ENCODE results near the gene MMP15. TPM values are rescaled to one million over a fixed set of nuclear protein-coding genes. Genes with fewer than 3 reads are reported as not detected.

Gene MMP15
- total and polyA plus RNA-seq, 2 of the 4 experiments (the other 2 are of a cell fraction), result 0.18 to 0.56 TPM

GRCh38 chr16:58039829-58040495 is 14.4 kb downstream of the MMP15 start:
- no peaks in the 10 kb centered on the region for H3K79me1 ChIP-seq (ENCODE audit: low read depth in 1 of 2, low read length in 2 of 2)
- H3K4ac ChIP-seq (ENCODE audit: low read depth, low read length), result no peak overlapping the region
- peaks cover 7% of the 10 kb centered on the region; the same call in 1 of the 2 replicates for H3K27me3 ChIP-seq (ENCODE audit: control insufficient read depth, insufficient read depth, low read length)
- no peak overlapping the region for H3K9ac ChIP-seq (ENCODE audit: low read depth, low read length)
- H2BK20ac ChIP-seq (ENCODE audit: low read depth, low read length), result no peak overlapping the region
- H3K56ac ChIP-seq (ENCODE audit: extremely low read depth, insufficient read depth, low read length), result no peak overlapping the region
- no peaks in the 10 kb centered on the region for H3K9me3 ChIP-seq (ENCODE audit: control insufficient read depth, insufficient read depth, low read length)
- no peak overlapping the region for H2BK5ac ChIP-seq (ENCODE audit: low read depth, low read length, poor library complexity, severe bottlenecking)
- H4K20me1 ChIP-seq (ENCODE audit: insufficient read depth, low read length), result no peaks in the 10 kb centered on the region
- no peaks in the 10 kb centered on the region for H3K36me3 ChIP-seq (ENCODE audit: control insufficient read depth, insufficient read depth, low read length)
- no peak overlapping the region for H4K8ac ChIP-seq (ENCODE audit: low read depth in 2 of 2, low read length in 2 of 2)
- no peaks in the 10 kb centered on the region; the same call in 1 of the 2 replicates for H3K9me1 ChIP-seq (ENCODE audit: insufficient read depth, low read length)
- dilution Hi-C loops (cut with HindIII; ENCODE audit: low sequenced_read_pairs, unreplicated experiment), result no loop called here
- no TSS peak for BruUV-seq (replicated peaks)
- no peak for TF ChIP-seq MAZ (IDR thresholded peaks at IDR 0.05; ENCODE audit: borderline replicate concordance, low read depth, low read length)
- TF ChIP-seq RAD21 (IDR thresholded peaks at IDR 0.05; ENCODE audit: low read length), result no peak
- no peak for TF ChIP-seq RCOR1 (IDR thresholded peaks at IDR 0.05; ENCODE audit: insufficient replicate concordance, low read length)
- TF ChIP-seq, protein P1, sequence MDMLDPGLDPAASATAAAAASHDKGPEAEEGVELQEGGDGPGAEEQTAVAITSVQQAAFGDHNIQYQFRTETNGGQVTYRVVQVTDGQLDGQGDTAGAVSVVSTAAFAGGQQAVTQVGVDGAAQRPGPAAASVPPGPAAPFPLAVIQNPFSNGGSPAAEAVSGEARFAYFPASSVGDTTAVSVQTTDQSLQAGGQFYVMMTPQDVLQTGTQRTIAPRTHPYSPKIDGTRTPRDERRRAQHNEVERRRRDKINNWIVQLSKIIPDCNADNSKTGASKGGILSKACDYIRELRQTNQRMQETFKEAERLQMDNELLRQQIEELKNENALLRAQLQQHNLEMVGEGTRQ (IDR thresholded peaks at IDR 0.05; ENCODE audit: low read depth, low read length), result no peak
- ChIA-PET POLR2A (ENCODE audit: unreplicated experiment) (no interaction called here), CTCF (no interaction called here)
- no peak overlapping the region for H4K5ac ChIP-seq (ENCODE audit: low read depth, low read length)
- intact Hi-C loops (cut with micrococcal nuclease), result no loop called here
- H3K4me1 ChIP-seq (ENCODE audit: control insufficient read depth, insufficient read depth, low read length), result no peaks in the 10 kb centered on the region
- WGBS, 2 experiments (ENCODE audit: extremely low coverage in 2 of 2, insufficient read length in 1 of 2), result no CpG with 5 or more reads among the region's 26 CpGs
- no peak overlapping the region for H3K27ac ChIP-seq (ENCODE audit: insufficient read depth, low read length)
- H3K4me3 ChIP-seq (ENCODE audit: insufficient read depth, low read depth, low read length), result no peak overlapping the region
- H3K14ac ChIP-seq (replicated peaks; ENCODE audit: low read depth, low read length), result no peak overlapping the region
- no peak overlapping the region for H2BK15ac ChIP-seq (ENCODE audit: low read depth, low read length)
- no peak overlapping the region for H2AK5ac ChIP-seq (ENCODE audit: low read depth, low read length)
- DNase-seq (no peak), ATAC-seq (ENCODE audit: low read depth) (no peak)
- no peak overlapping the region for H3K23ac ChIP-seq (ENCODE audit: low read depth, low read length)
- H3K18ac ChIP-seq (ENCODE audit: low read depth, low read length), result no peak overlapping the region
- H2BK120ac ChIP-seq (ENCODE audit: low read depth, low read length), result no peak overlapping the region
- H2AK9ac ChIP-seq (replicated peaks; ENCODE audit: low read depth, low read length, poor library complexity), result no peak overlapping the region
- no peak overlapping the region for H4K91ac ChIP-seq (ENCODE audit: insufficient read depth, low read depth, low read length)
- H3K4me2 ChIP-seq (ENCODE audit: low read depth, low read length), result no peak overlapping the region
- no peak overlapping the region for H2AFZ ChIP-seq (replicated peaks; ENCODE audit: low read length, poor library complexity)
- in situ Hi-C loops (cut with MboI; ENCODE audit: low sequenced_read_pairs), result no loop called here

Data from IMR-90 (cell line).